Epithelial cell of esophagus (primary cell): ENCODE measurements around the gene TMEM131L.
"Not testable (repeated sequence)": the region's sequence is repeated elsewhere in the genome, so short reads cannot be mapped to it uniquely, and the experiment has no call there.

Experiments used
- DNase-seq: peaks from one replicate; pipeline ENCODE4 v3.0.0; 2010; ENCODE audit warnings: low read depth
- H3K4me3 ChIP-seq: 2 replicates; pipeline ENCODE4 v1.5.1; 2011; ENCODE audit warnings: mild to moderate bottlenecking, low read length, control low read depth
- CTCF ChIP-seq: IDR thresholded peaks from 2 replicates; pipeline ENCODE4 v1.5.1; 2011; ENCODE audit warnings: low read depth, mild to moderate bottlenecking, low read length, control low read depth, inconsistent platforms; ENCODE audit not compliant: insufficient read depth; ENCODE audit errors: missing control alignments

Gene TMEM131L

DNA sequence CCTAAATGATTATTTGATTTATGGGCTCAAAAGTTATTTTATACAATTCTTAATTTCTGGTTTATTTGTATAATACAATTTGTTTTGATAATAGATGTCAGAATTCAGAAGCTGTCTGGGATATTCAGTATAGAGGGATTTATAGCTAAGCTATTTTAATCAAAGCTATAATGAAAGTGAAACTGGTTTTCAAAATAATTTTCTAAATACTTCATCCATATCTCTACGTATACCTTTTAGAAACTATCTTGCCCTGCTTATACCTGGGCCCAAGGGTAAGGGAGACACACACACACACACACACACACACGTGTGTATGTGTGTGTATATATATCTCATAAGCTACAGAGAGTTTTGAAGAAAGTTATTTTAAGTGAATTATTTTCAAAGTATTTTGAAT, 2.9 kb downstream of the TMEM131L start:
- H3K4me3 ChIP-seq, result no peak overlapping the region
- no peak for TF ChIP-seq CTCF
- DNase-seq, result no peak

- not testable (repeated sequence) for H3K4me3 ChIP-seq, DNase-seq
These were observed 5.0 kb downstream of the TMEM131L start for GRCh38 chr4:153471071-153471697.

DNA sequence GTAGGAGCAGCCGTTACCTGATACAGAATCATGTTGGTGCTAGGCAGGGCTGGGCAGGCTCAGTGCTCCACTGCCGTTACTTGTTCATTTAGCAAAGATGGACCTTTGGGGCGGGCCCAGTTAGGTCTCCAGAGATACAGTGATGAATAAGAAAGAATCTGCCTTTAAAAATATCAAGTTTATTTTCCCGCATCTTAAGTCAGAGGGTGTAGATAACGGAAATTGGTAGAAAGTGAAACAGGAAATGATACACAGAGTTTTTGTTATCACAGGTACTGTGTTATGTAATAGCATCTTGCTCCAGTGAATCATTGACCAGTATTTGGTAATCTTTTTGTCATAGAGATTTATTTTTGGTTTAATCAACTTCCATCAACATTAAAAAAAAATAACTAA, 5.5 kb downstream of the TMEM131L start:
- peak; percentile 77 for DNase-seq
- no peak for TF ChIP-seq CTCF
- no peak overlapping the region for H3K4me3 ChIP-seq

DNA sequence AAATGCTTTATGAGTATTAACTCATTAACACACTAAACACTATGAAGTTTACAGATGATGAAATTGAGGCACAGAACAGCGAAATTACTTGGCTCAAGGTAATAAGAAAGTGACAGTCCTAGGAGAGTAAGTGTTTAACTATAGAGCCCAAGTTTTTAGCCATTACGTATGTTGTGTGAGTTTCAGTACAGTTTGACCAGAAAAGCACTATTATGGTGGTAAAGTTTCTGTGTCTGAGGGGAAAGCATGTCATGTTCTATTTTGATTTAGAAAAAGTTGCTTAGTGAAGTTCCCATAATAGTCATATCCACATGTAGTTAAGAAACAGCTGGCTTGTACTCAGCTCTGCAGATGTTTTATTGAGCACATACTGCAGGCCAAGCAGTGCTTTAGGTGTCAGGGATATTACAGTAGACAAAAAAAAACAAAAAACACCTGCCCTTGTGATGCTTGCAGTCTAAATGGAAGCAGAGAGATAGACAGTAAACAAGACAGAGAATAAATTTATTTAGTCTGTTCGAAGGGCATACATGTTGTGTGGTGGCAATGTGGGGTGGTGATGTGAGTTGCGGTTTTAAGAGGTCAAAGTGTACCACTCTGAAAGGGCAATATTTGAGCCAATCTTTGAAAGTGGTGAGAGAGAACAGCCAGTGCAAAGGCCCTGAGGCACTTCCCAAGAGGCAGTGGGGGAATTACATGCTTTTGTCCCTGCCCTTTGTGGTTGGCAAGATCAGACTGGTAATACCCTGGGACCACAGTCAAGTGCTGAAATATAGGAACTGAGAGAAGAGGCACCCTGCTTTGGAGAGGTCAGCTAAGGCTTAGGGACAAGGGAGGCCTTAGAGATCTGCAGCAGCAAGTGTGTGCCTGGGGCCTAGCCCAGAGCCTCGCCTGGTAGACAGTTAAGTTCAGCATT, 6.2 kb downstream of the TMEM131L start:
- no peak overlapping the region for H3K4me3 ChIP-seq
- no peak for DNase-seq
- no peak for TF ChIP-seq CTCF

DNA sequence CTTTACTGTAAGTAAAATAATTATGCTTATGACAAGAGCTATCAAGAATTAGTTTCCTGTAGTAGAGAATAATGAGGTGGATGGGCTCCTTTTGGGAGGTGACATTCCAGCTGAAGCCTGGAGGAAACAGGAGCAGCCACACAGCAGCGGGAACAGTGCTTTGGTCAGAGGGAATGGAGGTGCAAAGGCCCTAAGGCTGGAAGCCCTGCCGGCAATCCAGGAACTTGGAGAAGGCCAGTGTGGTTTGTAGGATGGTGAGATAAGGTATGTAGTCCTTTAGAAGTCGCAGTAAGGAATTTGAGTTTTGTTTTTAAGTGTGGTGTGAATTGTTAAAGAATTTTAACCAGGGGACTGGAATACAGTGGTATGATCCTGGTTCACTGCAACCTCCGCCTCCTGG, 8.1 kb downstream of the TMEM131L start:
- no peak for TF ChIP-seq CTCF
- DNase-seq, result no peak
- no peak overlapping the region for H3K4me3 ChIP-seq

DNA sequence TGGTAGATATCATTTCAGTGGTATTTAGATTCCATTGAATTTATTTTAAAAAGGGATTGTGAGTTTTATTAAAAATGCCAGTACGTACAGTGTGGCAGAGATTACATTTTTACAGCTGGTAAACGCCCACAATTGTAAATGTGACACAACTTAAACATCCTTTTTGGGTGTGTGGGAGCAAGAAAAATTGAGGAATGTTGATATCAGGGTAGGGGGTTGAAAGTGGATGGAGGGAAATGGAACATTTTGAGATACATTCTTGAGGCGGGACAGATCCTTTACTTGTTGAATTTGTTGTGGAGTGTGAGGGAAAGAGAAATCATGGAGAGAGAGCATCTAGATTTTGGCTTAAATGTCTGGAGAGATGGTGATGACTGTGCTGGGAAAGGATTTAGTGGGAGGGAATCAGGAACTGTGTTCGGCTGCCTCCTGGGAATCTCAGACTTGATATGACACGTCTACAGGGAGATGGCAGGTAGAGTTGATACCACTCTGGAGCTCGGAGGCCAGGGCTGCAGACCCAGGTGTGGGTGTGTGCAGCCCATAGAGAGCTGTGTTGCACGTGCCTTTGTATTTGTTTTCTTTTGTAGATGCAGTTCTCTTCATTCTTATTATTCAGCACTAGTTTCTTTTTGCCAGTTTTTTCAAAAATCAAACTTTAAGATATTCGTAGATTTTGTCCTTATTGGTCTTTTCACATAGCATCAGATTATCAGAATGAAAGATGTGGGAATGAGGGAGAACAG, 10.8 kb downstream of the TMEM131L start:
- TF ChIP-seq CTCF, result no peak
- peak; percentile 80 for DNase-seq
- no peak overlapping the region for H3K4me3 ChIP-seq

GRCh38 chr4:153479101-153479500, 12.9 kb downstream of the TMEM131L start:
- no peak for TF ChIP-seq CTCF
- H3K4me3 ChIP-seq, result no peak overlapping the region
- DNase-seq, result no peak
